OCI-LY7 (cell line): ENCODE data around the gene AUTS2.

Source experiments
- CTCF ChIP-seq: fragments of 200-600 bp; sonication (generic); conservative IDR thresholded peaks from 2 replicates; pipeline ENCODE4 v1.5.1; 2014; ENCODE audit warnings: mild to moderate bottlenecking, antibody characterized with exemption, low read length, moderate library complexity, mixed read lengths
- EZH2phosphoT487 ChIP-seq: fragments of 200-600 bp; sonication (generic); IDR thresholded peaks from 2 replicates; pipeline ENCODE4 v1.6.1; 2018; ENCODE audit warnings: low read depth, borderline replicate concordance, mild to moderate bottlenecking, mixed run types, antibody characterized with exemption, low read length, moderate library complexity, mixed read lengths

DNA sequence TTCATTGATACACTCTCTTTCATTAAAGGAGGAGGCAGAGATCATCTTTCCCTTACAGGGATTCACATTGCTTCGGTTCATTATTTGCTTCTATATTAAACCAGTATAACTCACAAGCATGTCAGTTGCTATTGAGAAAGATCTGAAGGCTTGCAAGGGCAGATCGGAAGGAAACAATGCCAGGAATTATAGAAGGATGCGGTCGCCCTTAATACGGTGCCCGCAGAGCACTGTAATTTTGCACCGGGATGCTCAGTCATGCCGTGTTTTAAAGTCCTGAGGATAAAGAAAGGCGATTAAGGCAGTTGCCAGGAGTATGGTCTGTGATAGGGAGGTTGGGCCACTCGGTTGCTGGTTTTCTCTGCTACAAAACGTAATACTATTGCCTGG lies 1183.6 kb downstream of the AUTS2 start:
- TF ChIP-seq CTCF (no peak), EZH2phosphoT487 (no peak)
